Gastrocnemius medialis (tissue), 4 donors: ENCODE data around the gene PRDX1.

Source experiments
- CTCF ChIP-seq, 5 experiments: fragments of 450-650 bp in 3 of 5; fragments of 200-600 bp in 2 of 5; sonication (generic) in 2 of 5; IDR thresholded peaks in 4 of 5; conservative IDR thresholded peaks in 1 of 5; 1 replicate in 4 of 5; 2 replicates in 1 of 5; pipeline ENCODE4 v1.5.1; 2016 to 2019; ENCODE audit warnings: antibody characterized with exemption in 5 of 5, mild to moderate bottlenecking in 3 of 5, moderate library complexity in 3 of 5
- POLR2A ChIP-seq, 2 donors: fragments of 450-650 bp; IDR thresholded peaks; one replicate each; pipeline ENCODE4 v1.6.1; 2017; ENCODE audit warnings: antibody characterized with exemption in 2 of 2, mild to moderate bottlenecking in 2 of 2, moderate library complexity in 2 of 2

- TF ChIP-seq POLR2A (IDR thresholded peaks at IDR 0.05) (no peak), CTCF (IDR thresholded peaks at IDR 0.05 in 4 of 5, conservative IDR thresholded peaks at IDR 0.05 in 1 of 5) (no peak)
Measured at GRCh38 chr1:45554198-45554597, 32.5 kb upstream of the PRDX1 start.
